ENCODE results near the gene CLCNKA.

DNA sequence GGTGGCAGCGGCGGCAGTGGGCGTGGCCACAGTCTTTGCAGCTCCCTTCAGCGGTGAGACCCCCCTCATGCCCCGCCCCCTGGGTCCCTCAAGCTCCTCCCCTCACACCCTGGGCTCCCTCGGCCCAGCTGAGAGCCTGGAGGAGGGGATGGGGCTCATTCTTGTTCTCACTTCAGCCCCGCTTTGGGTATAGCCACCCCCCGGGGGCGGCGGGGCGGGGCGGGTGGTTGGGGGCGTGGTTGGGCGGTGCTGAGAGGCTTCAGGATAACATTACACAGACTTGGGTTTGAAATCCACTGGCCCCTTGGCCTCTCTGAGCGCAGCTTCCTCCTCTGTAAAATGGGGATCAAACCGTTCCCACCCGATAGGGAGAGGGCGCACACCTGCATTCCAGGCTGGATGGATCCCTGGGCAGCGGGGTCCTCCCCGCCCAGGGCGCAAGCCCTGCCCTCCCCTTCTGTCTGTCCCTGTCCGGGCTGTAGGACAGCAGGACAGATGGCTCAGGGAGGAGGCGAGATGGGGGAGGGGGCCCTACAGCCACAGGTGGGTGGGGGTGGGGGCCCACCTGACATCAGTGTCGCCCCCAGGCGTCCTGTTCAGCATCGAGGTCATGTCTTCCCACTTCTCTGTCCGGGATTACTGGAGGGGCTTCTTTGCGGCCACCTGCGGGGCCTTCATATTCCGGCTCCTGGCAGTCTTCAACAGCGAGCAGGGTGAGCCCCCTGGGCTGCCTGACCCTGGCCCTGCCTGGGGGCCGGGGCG is 5.1 kb downstream of the CLCNKA start:
- TF ChIP-seq, protein P1, sequence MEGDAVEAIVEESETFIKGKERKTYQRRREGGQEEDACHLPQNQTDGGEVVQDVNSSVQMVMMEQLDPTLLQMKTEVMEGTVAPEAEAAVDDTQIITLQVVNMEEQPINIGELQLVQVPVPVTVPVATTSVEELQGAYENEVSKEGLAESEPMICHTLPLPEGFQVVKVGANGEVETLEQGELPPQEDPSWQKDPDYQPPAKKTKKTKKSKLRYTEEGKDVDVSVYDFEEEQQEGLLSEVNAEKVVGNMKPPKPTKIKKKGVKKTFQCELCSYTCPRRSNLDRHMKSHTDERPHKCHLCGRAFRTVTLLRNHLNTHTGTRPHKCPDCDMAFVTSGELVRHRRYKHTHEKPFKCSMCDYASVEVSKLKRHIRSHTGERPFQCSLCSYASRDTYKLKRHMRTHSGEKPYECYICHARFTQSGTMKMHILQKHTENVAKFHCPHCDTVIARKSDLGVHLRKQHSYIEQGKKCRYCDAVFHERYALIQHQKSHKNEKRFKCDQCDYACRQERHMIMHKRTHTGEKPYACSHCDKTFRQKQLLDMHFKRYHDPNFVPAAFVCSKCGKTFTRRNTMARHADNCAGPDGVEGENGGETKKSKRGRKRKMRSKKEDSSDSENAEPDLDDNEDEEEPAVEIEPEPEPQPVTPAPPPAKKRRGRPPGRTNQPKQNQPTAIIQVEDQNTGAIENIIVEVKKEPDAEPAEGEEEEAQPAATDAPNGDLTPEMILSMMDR (IDR thresholded peaks at IDR 0.05; ENCODE audit: low read depth, low read length), result no peak
- TF ChIP-seq EZH2phosphoT487 (IDR thresholded peaks at IDR 0.05; ENCODE audit: low read depth), result no peak

Data from OCI-LY3 (cell line).